NCI-H2029 (cell line): ENCODE results near the gene LAD1.
A peak's percentile ranks its signal among the peaks of the same experiment; 100 is the strongest.

ENCODE experiments used
- DNase-seq: peaks from one replicate; lab custom pipeline; 2025; lab: John Stamatoyannopoulos, UW

The LAD1 gene

GRCh38 chr1:201363467-201363866 is 35.7 kb downstream of the LAD1 start:
- no peak for DNase-seq

GRCh38 chr1:201362906-201363305 is 36.2 kb downstream of the LAD1 start:
- no peak for DNase-seq

- DNase-seq, result peak; percentile 21
These were observed 37.2 kb downstream of the LAD1 start for GRCh38 chr1:201361652-201362504.

- no peak for DNase-seq
These were observed 38.0 kb downstream of the LAD1 start for GRCh38 chr1:201360901-201361651.

- DNase-seq, result no peak
These were observed 38.6 kb downstream of the LAD1 start for GRCh38 chr1:201360486-201360885.

- DNase-seq, result no peak
These were observed 39.3 kb downstream of the LAD1 start for GRCh38 chr1:201359873-201360210.

GRCh38 chr1:201359031-201359872 is 39.9 kb downstream of the LAD1 start:
- DNase-seq, result no peak

- DNase-seq, result no peak
These were observed 40.5 kb downstream of the LAD1 start for GRCh38 chr1:201358596-201358995.

- DNase-seq, result no peak
These were observed 41.3 kb downstream of the LAD1 start for GRCh38 chr1:201357636-201358348.

- no peak for DNase-seq
These were observed 41.9 kb downstream of the LAD1 start for GRCh38 chr1:201357211-201357610.

- no peak for DNase-seq
These were observed 42.4 kb downstream of the LAD1 start for GRCh38 chr1:201356701-201357100.

- no peak for DNase-seq
These were observed 42.9 kb downstream of the LAD1 start for GRCh38 chr1:201356236-201356635.

GRCh38 chr1:201355471-201355870 is 43.7 kb downstream of the LAD1 start:
- DNase-seq, result no peak

- DNase-seq, result no peak
These were observed 44.2 kb downstream of the LAD1 start for GRCh38 chr1:201354901-201355295.

GRCh38 chr1:201354151-201354900 is 44.8 kb downstream of the LAD1 start:
- DNase-seq, result no peak

- DNase-seq, result no peak
These were observed 45.8 kb downstream of the LAD1 start for GRCh38 chr1:201353186-201353940.

GRCh38 chr1:201351617-201352016 is 47.5 kb downstream of the LAD1 start:
- DNase-seq, result no peak

- no peak for DNase-seq
These were observed 48.2 kb downstream of the LAD1 start for GRCh38 chr1:201350884-201351283.

- DNase-seq, result no peak
These were observed 48.8 kb downstream of the LAD1 start for GRCh38 chr1:201350361-201350725.

GRCh38 chr1:201349092-201349491 is 50.0 kb downstream of the LAD1 start:
- no peak for DNase-seq

GRCh38 chr1:201348211-201348566 is 50.9 kb downstream of the LAD1 start:
- no peak for DNase-seq
